HEK293 (cell line): ENCODE results near the gene LRRC43.

ENCODE experiments used
- CTCF ChIA-PET: fragments of 350-600 bp; formaldehyde crosslinking; extraction: SDS; loops from one replicate; lab custom pipeline; 2021; ENCODE audit warnings: antibody characterized with exemption; lab: Yijun Ruan, JAX
- POLR2A ChIA-PET: fragments of 300-600 bp; formaldehyde crosslinking; extraction: SDS; loops from one replicate; lab custom pipeline; 2020; ENCODE audit warnings: antibody characterized with exemption, inconsistent platforms; lab: Yijun Ruan, JAX
- H3K27ac ChIP-seq: fragments of 200-500 bp; sonication (Bioruptor generic); 2 replicates; pipeline ENCODE4 v1.5.1; 2014; ENCODE audit warnings: low read depth, low read length, control low read depth, inconsistent platforms; ENCODE audit errors: extremely low read depth
- H3K36me3 ChIP-seq, 2 experiments: fragments of 200-500 bp in 1 of 2; sonication (Bioruptor generic) in 1 of 2; 1 replicate in 1 of 2; 2 replicates in 1 of 2; pipeline ENCODE4 v1.5.1; 2014 to 2017; ENCODE audit warnings: inconsistent platforms in 2 of 2, low read length in 2 of 2; ENCODE audit not compliant: control insufficient read depth in 2 of 2, insufficient read depth in 1 of 2
- H3K4me1 ChIP-seq: fragments of 200-500 bp; sonication (Bioruptor generic); 2 replicates; pipeline ENCODE4 v1.5.1; 2014; ENCODE audit warnings: mild to moderate bottlenecking, low read length, inconsistent platforms; ENCODE audit not compliant: control insufficient read depth, insufficient read depth
- H3K4me3 ChIP-seq: 2 replicates; pipeline ENCODE4 v1.5.1; 2011; ENCODE audit warnings: low read depth, mild to moderate bottlenecking, control low read depth, low read length, moderate library complexity
- H3K9me3 ChIP-seq: fragments of 200-500 bp; sonication (Bioruptor generic); 2 replicates; pipeline ENCODE4 v1.5.1; 2014; ENCODE audit warnings: low read depth, low read length, inconsistent platforms; ENCODE audit not compliant: control insufficient read depth, insufficient read depth
- SCRT1 ChIP-seq: fragments of 450-650 bp; formaldehyde crosslinking; IDR thresholded peaks from 2 replicates; pipeline ENCODE4 v1.5.1; 2016; ENCODE audit warnings: missing biosample characterization, missing genetic modification characterization, borderline replicate concordance
- TCF7L2 ChIP-seq: IDR thresholded peaks from 2 replicates; pipeline ENCODE4 v1.6.1; 2011; ENCODE audit warnings: low read depth, mild to moderate bottlenecking, inconsistent platforms, low read length, moderate library complexity, borderline replicate concordance
- YY1 ChIP-seq: fragments of 450-650 bp; formaldehyde crosslinking; IDR thresholded peaks from 2 replicates; pipeline ENCODE4 v1.5.1; 2018; ENCODE audit warnings: missing biosample characterization, missing genetic modification characterization
- ZBTB17 ChIP-seq: fragments of 450-650 bp; formaldehyde crosslinking; IDR thresholded peaks from 2 replicates; pipeline ENCODE4 v1.5.1; 2016; ENCODE audit warnings: missing biosample characterization, missing genetic modification characterization
- ZBTB26 ChIP-seq: fragments of 450-650 bp; formaldehyde crosslinking; optimal IDR thresholded peaks from 2 replicates; pipeline ENCODE3; 2016; ENCODE audit warnings: missing biosample characterization, mild to moderate bottlenecking, missing genetic modification characterization
- ZBTB48 ChIP-seq: fragments of 450-650 bp; formaldehyde crosslinking; IDR thresholded peaks from 2 replicates; pipeline ENCODE4 v1.5.1; 2016; ENCODE audit warnings: missing biosample characterization, missing genetic modification characterization
- ZIC2 ChIP-seq: fragments of 450-650 bp; formaldehyde crosslinking; IDR thresholded peaks from 2 replicates; pipeline ENCODE4 v1.5.1; 2016; ENCODE audit warnings: missing biosample characterization, missing genetic modification characterization
- ZNF274 ChIP-seq, 2 experiments: fragments of 200-500 bp in 1 of 2; fragments of 450-650 bp in 1 of 2; sonication (Bioruptor generic) in 1 of 2; formaldehyde crosslinking in 1 of 2; IDR thresholded peaks; 2 replicates each; pipeline versions ENCODE4 v1.5.1 to v1.6.1; 2014 to 2016; ENCODE audit warnings: borderline replicate concordance in 1 of 2, inconsistent platforms in 1 of 2, low read length in 1 of 2, missing biosample characterization in 1 of 2, missing genetic modification characterization in 1 of 2
- ZNF292 ChIP-seq: fragments of 450-650 bp; formaldehyde crosslinking; IDR thresholded peaks from 2 replicates; pipeline ENCODE4 v1.5.1; 2016; ENCODE audit warnings: low read depth, missing biosample characterization, missing genetic modification characterization, borderline replicate concordance
- ZNF341 ChIP-seq: fragments of 450-650 bp; formaldehyde crosslinking; IDR thresholded peaks from 2 replicates; pipeline ENCODE4; 2016; ENCODE audit warnings: low read depth, missing biosample characterization, missing genetic modification characterization
- ZNF426 ChIP-seq: fragments of 450-650 bp; formaldehyde crosslinking; IDR thresholded peaks from 2 replicates; pipeline ENCODE4 v1.5.1; 2017; ENCODE audit warnings: missing biosample characterization, missing genetic modification characterization, mild to moderate bottlenecking, inconsistent platforms, moderate library complexity
- ZNF544 ChIP-seq: fragments of 450-650 bp; formaldehyde crosslinking; IDR thresholded peaks from 2 replicates; pipeline ENCODE4 v1.5.0; 2017; ENCODE audit warnings: missing biosample characterization, missing genetic modification characterization
- ZNF548 ChIP-seq: fragments of 450-650 bp; formaldehyde crosslinking; IDR thresholded peaks from 2 replicates; pipeline ENCODE4 v1.5.1; 2016; ENCODE audit warnings: missing biosample characterization, missing genetic modification characterization
- ZNF624 ChIP-seq: fragments of 450-650 bp; formaldehyde crosslinking; IDR thresholded peaks from 2 replicates; pipeline ENCODE4 v1.5.1; 2017; ENCODE audit warnings: missing biosample characterization, missing genetic modification characterization
- ZNF677 ChIP-seq: fragments of 450-650 bp; IDR thresholded peaks from 2 replicates; pipeline ENCODE4 v1.5.0; 2018; ENCODE audit warnings: missing biosample characterization, mild to moderate bottlenecking, missing genetic modification characterization, moderate library complexity
- ZNF701 ChIP-seq: fragments of 450-650 bp; formaldehyde crosslinking; IDR thresholded peaks from 2 replicates; pipeline ENCODE4 v1.5.1; 2016; ENCODE audit warnings: missing biosample characterization, missing genetic modification characterization
- ZNF707 ChIP-seq: fragments of 450-650 bp; formaldehyde crosslinking; IDR thresholded peaks from 2 replicates; pipeline ENCODE4 v1.5.1; 2016; ENCODE audit warnings: missing biosample characterization, missing genetic modification characterization
- ZNF791 ChIP-seq: fragments of 450-650 bp; formaldehyde crosslinking; IDR thresholded peaks from 2 replicates; pipeline ENCODE4 v1.5.1; 2016; ENCODE audit warnings: missing biosample characterization, missing genetic modification characterization
- ZNF792 ChIP-seq: fragments of 450-650 bp; formaldehyde crosslinking; IDR thresholded peaks from 2 replicates; pipeline ENCODE4 v1.5.1; 2016; ENCODE audit warnings: missing biosample characterization, missing genetic modification characterization
- ZNF837 ChIP-seq: fragments of 450-650 bp; formaldehyde crosslinking; IDR thresholded peaks from 2 replicates; pipeline ENCODE4 v1.5.1; 2016; ENCODE audit warnings: missing biosample characterization, missing genetic modification characterization
- TF ChIP-seq, protein P1 (sequence below): fragments of 450-650 bp; formaldehyde crosslinking; IDR thresholded peaks from 2 replicates; pipeline ENCODE4 v1.5.1; 2016; ENCODE audit warnings: missing biosample characterization, missing genetic modification characterization
- TF ChIP-seq, protein P2 (sequence below): fragments of 450-650 bp; formaldehyde crosslinking; IDR thresholded peaks from 2 replicates; pipeline ENCODE4 v1.5.1; 2016; ENCODE audit warnings: missing biosample characterization, missing genetic modification characterization
- TF ChIP-seq, protein P3 (sequence below): fragments of 450-650 bp; formaldehyde crosslinking; IDR thresholded peaks from 2 replicates; pipeline ENCODE4 v1.5.1; 2017; ENCODE audit warnings: missing biosample characterization, missing genetic modification characterization

Gene LRRC43

DNA sequence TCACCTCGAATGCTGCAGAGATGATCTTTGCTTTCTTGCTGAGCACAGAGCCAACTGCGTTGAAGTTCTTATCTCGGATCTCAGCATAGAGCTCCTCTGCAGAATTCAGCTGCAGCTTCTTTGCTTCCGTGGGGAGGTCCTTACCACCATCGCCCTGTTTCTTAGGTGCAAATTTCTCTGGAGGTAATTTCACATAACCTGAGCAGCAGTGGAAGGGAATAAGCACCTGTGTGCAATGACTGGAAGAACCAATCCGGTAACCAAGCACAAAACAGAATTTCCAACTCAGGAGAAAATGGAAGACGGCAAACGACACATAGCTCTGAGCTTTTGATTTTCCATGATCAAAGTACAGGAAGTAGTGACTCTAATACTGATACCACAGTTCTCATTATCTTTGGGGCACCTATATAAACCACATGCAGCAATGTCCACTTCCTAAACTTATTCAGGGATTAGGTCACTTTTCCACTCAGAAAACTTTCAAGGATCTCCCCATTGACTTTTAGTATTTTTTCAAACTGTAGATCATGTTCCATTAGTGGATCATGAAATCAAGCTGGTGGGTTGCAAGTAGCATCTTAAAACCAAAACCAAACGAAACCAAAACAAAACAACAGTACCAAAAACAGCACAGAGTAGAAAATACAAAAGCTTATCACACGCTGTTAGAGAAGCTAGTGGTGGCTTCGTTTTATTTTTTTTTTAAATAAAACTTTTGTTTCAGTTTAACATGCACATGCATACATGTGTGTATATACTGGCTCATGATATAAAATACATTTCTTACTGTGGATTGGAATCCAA lies 61.8 kb downstream of the LRRC43 start (continued):
- TF ChIP-seq, protein P1, sequence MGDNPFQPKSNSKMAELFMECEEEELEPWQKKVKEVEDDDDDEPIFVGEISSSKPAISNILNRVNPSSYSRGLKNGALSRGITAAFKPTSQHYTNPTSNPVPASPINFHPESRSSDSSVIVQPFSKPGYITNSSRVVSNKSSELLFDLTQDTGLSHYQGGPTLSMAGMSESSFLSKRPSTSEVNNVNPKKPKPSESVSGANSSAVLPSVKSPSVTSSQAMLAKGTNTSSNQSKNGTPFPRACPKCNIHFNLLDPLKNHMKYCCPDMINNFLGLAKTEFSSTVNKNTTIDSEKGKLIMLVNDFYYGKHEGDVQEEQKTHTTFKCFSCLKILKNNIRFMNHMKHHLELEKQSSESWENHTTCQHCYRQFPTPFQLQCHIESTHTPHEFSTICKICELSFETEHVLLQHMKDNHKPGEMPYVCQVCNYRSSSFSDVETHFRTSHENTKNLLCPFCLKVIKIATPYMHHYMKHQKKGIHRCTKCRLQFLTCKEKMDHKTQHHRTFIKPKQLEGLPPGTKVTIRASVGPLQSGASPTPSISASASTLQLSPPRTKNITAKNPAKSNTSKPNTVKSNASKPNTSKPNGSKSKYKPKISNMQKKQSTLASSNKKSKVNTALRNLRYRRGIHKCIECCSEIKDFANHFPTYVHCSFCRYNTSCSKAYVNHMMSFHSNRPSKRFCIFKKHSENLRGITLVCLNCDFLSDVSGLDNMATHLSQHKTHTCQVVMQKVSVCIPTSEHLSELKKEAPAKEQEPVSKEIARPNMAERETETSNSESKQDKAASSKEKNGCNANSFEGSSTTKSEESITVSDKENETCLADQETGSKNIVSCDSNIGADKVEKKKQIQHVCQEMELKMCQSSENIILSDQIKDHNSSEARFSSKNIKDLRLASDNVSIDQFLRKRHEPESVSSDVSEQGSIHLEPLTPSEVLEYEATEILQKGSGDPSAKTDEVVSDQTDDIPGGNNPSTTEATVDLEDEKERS (tag by site-specific recombination) = no peak

GRCh38 chr12:122245553-122245952 lies 62.6 kb downstream of the LRRC43 start:
- TF ChIP-seq, protein P2, sequence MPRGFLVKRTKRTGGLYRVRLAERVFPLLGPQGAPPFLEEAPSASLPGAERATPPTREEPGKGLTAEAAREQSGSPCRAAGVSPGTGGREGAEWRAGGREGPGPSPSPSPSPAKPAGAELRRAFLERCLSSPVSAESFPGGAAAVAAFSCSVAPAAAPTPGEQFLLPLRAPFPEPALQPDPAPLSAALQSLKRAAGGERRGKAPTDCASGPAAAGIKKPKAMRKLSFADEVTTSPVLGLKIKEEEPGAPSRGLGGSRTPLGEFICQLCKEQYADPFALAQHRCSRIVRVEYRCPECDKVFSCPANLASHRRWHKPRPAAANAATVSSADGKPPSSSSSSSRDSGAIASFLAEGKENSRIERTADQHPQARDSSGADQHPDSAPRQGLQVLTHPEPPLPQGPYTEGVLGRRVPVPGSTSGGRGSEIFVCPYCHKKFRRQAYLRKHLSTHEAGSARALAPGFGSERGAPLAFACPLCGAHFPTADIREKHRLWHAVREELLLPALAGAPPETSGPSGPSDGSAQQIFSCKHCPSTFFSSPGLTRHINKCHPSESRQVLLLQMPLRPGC (tag by site-specific recombination) = no peak
- TF ChIP-seq ZIC2 (tag by site-specific recombination) (no peak), ZNF274 (IDR thresholded peaks at IDR 0.05; ENCODE audit: low read length) (no peak), ZNF274 (tag by site-specific recombination; IDR thresholded peaks at IDR 0.05; ENCODE audit: borderline replicate concordance) (no peak), ZNF837 (no peak), ZNF707 (tag by site-specific recombination) (no peak), ZNF677 (tag by site-specific recombination) (no peak), ZBTB26 (no peak), ZBTB48 (tag by site-specific recombination) (no peak)
- CTCF ChIA-PET = no interaction called here
- no peak overlapping the region for H3K27ac ChIP-seq
- H3K9me3 ChIP-seq = no peaks in the 10 kb centered on the region
- peaks cover 6 to 34% of the 10 kb centered on the region in 2 experiments; a peak in 2 of 3 replicates for H3K36me3 ChIP-seq
- H3K4me3 ChIP-seq = no peak overlapping the region
- no peaks in the 10 kb centered on the region for H3K4me1 ChIP-seq
- POLR2A ChIA-PET = no interaction called here

DNA sequence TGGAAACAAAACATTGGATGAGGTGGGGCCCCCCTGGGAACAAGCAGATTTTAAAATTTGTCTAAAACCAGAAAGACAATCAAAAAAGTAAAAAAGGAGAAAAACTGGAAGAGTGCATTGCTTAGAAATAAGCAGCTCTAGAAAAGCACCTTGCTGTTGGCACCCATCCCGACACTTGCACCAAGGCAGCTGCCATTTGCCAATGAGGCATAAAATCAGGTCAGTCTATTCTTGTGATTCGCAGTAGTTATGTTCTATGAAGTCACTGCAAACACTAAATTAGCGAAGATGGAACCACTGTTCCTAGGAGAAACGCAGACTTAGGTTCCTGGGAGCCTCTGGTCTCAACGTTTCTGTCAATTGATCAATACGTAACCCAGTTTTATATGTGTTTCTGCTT lies 67.1 kb downstream of the LRRC43 start:
- CTCF ChIA-PET = interaction anchor here (0.7 to 1.1 kb wide), 3 partner anchors 13 to 106 kb away, joined by 3 to 4 read pairs (median 3); no protein-coding TSS in a partner anchor
- H3K27ac ChIP-seq = no peak overlapping the region
- H3K4me1 ChIP-seq = no peaks in the 10 kb centered on the region
- POLR2A ChIA-PET = no interaction called here
- TF ChIP-seq ZNF426 (tag by site-specific recombination) = no peak
- no peak for TF ChIP-seq ZNF341 (tag by site-specific recombination)
- TF ChIP-seq, protein P3, sequence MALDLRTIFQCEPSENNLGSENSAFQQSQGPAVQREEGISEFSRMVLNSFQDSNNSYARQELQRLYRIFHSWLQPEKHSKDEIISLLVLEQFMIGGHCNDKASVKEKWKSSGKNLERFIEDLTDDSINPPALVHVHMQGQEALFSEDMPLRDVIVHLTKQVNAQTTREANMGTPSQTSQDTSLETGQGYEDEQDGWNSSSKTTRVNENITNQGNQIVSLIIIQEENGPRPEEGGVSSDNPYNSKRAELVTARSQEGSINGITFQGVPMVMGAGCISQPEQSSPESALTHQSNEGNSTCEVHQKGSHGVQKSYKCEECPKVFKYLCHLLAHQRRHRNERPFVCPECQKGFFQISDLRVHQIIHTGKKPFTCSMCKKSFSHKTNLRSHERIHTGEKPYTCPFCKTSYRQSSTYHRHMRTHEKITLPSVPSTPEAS (tag by site-specific recombination) = no peak
- no peak for TF ChIP-seq ZNF544
- no peak for TF ChIP-seq ZNF624
- TF ChIP-seq ZNF292 (tag by site-specific recombination) = no peak
- no peak for TF ChIP-seq ZIC2 (tag by site-specific recombination)
- TF ChIP-seq ZNF792 = no peak
- no peak for TF ChIP-seq ZBTB17 (tag by site-specific recombination)
- no peak for TF ChIP-seq YY1 (tag by site-specific recombination)
- TF ChIP-seq ZNF707 (tag by site-specific recombination) = no peak
- TF ChIP-seq ZNF548 (tag by site-specific recombination) = no peak
- no peak for TF ChIP-seq ZNF791 (tag by site-specific recombination)
- TF ChIP-seq TCF7L2 = no peak
- TF ChIP-seq SCRT1 = no peak
- no peak for TF ChIP-seq ZNF701
- TF ChIP-seq, all 188 proteins: peak for 0
- peaks cover 9 to 28% of the 10 kb centered on the region in 2 experiments; a peak in 2 of 3 replicates for H3K36me3 ChIP-seq
- no peak overlapping the region for H3K4me3 ChIP-seq
- no peaks in the 10 kb centered on the region for H3K9me3 ChIP-seq
